ENCODE measurements around the gene SLC4A8. TPM values are rescaled to one million over a fixed set of nuclear protein-coding genes. Genes with fewer than 3 reads are reported as not detected.
A peak's percentile ranks its signal among the peaks of the same experiment; 100 is the strongest.

Gene SLC4A8
- total RNA-seq, 1 experiment from 2014 or later = 26.3 TPM

DNA sequence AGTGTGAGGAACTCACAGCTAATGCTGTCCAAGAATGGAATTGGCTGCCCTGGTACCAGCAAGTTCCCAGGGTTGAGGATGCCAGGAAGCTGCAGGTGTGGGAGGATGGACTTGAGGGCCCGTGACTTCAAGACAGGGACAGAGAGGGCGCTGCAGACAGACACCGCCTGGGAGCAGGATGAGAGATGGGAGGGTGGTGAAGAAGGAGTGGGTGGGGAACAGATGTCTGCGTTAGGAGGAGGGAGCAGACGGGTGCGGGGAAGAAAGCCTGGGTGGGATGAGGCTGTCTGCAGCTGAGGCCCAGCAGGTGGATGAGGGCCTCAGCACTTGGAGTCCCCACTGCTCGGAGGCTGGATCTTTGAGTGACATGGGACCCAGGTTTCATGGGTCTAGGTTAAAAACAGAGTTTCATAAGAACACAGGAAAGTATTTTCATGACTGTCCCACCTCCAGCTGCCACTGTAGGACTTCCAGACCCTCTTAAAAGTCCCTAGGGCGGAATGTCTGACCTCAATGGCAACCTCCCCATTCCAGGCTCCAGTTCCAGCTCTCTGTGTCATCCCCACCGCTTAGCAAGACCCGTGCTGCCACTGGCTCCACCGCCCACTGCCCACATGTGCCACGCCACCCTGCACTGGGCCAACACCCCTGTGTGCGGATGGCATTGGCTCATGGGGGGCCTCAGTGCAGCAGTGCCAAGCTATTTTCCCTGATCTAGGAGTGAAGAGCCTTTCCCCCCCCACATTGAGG lies 96.1 kb downstream of the SLC4A8 start:
- TF ChIP-seq, protein P1, sequence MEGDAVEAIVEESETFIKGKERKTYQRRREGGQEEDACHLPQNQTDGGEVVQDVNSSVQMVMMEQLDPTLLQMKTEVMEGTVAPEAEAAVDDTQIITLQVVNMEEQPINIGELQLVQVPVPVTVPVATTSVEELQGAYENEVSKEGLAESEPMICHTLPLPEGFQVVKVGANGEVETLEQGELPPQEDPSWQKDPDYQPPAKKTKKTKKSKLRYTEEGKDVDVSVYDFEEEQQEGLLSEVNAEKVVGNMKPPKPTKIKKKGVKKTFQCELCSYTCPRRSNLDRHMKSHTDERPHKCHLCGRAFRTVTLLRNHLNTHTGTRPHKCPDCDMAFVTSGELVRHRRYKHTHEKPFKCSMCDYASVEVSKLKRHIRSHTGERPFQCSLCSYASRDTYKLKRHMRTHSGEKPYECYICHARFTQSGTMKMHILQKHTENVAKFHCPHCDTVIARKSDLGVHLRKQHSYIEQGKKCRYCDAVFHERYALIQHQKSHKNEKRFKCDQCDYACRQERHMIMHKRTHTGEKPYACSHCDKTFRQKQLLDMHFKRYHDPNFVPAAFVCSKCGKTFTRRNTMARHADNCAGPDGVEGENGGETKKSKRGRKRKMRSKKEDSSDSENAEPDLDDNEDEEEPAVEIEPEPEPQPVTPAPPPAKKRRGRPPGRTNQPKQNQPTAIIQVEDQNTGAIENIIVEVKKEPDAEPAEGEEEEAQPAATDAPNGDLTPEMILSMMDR (conservative IDR thresholded peaks at IDR 0.05) = peak; percentile 62
- Histone ChIP-seq H3K18ac (ENCODE audit: insufficient read length, low read depth, low read length) (no peak overlapping the region), H3K9me3 (ENCODE audit: control insufficient read depth, low read depth, low read length) (no peaks in the 10 kb centered on the region), H2BK15ac (ENCODE audit: low read depth, low read length) (no peak overlapping the region), H3K14ac (ENCODE audit: insufficient read depth, low read length) (no peak overlapping the region), H3K23me2 (ENCODE audit: insufficient read length, low read depth, low read length, poor library complexity, severe bottlenecking) (no peaks in the 10 kb centered on the region), H3K79me1 (ENCODE audit: insufficient read depth, low read depth, low read length, poor library complexity, severe bottlenecking) (no peaks in the 10 kb centered on the region), H3K79me2 (ENCODE audit: insufficient read depth, low read length) (no peaks in the 10 kb centered on the region), H2BK20ac (ENCODE audit: low read depth, low read length, poor library complexity, severe bottlenecking) (no peak overlapping the region), H2BK5ac (ENCODE audit: insufficient read length, low read length) (no peak overlapping the region), H3K56ac (ENCODE audit: insufficient read length, low read depth, low read length) (no peak overlapping the region), H3K4me1 (ENCODE audit: insufficient read depth, low read length) (no peaks in the 10 kb centered on the region), H2AFZ (ENCODE audit: low read length) (no peak overlapping the region), H3K27me3 (ENCODE audit: insufficient read depth, low read length) (no peaks in the 10 kb centered on the region; the same call in 1 of the 2 replicates), H3K4ac (ENCODE audit: low read depth, low read length) (no peak overlapping the region), H4K5ac (ENCODE audit: insufficient read length, low read depth, low read length) (no peak overlapping the region), H4K20me1 (ENCODE audit: control insufficient read depth, insufficient read depth, insufficient read length) (no peaks in the 10 kb centered on the region), H3K27ac (ENCODE audit: insufficient read length, low read depth, low read length) (no peak overlapping the region), H3K4me2 (ENCODE audit: insufficient read depth, insufficient read length, low read length) (no peak overlapping the region), H3K9ac (ENCODE audit: extremely low read depth, insufficient read length, low read length) (no peak overlapping the region), H2AK5ac (ENCODE audit: insufficient read length, low read length) (no peak overlapping the region), H4K91ac (ENCODE audit: insufficient read length, low read depth, low read length) (no peak overlapping the region), H3K23ac (ENCODE audit: insufficient read length, low read depth, low read length) (no peak overlapping the region), H2BK120ac (ENCODE audit: low read depth, low read length, poor library complexity, severe bottlenecking) (no peak overlapping the region), H3T11ph (ENCODE audit: low read length) (no peak overlapping the region), H2BK12ac (ENCODE audit: insufficient read length, low read depth, low read length) (no peak overlapping the region), H4K8ac (replicated peaks; ENCODE audit: insufficient read length, low read depth, low read length) (no peak overlapping the region)
- no peaks in the 10 kb centered on the region for H3K9me3 Mint-ChIP-seq
- H3K4me1 Mint-ChIP-seq = peaks cover 2 to 4% of the 10 kb centered on the region in 2 experiments; a peak in 3 of 4 replicates
- H3K27ac Mint-ChIP-seq = no peak overlapping the region
- WGBS (ENCODE audit: extremely low coverage, insufficient read length, low lambda C conversion rate) = no CpG with 5 or more reads among the region's 13 CpGs
- no peaks in the 10 kb centered on the region for H3K36me3 Mint-ChIP-seq (ENCODE audit: insufficient read depth in 1 of 3, low read depth in 3 of 3)
- no peak overlapping the region for H3K4me3 Mint-ChIP-seq
- peak; percentile 80 for DNase-seq
- H3K27me3 Mint-ChIP-seq (ENCODE audit: low read depth) = no peaks in the 10 kb centered on the region; the same call in 1 of the 2 replicates

Data from H9 (cell line).